Esophagus squamous epithelium (tissue), 5 donors: ENCODE data around the gene CDK5RAP2. TPM values are rescaled to one million over a fixed set of nuclear protein-coding genes. Genes with fewer than 3 reads are reported as not detected.

Experiments used
- DNase-seq: peaks from one replicate; lab custom pipeline; 2025; lab: John Stamatoyannopoulos, UW
- H3K27ac ChIP-seq, 4 donors: fragments of 200-600 bp; sonication (generic); one replicate each; pipeline ENCODE4 v1.5.1; 2016 to 2019; ENCODE audit warnings: mild to moderate bottlenecking in 1 of 4
- H3K27me3 ChIP-seq, 4 donors: fragments of 200-600 bp; sonication (generic); 1 replicate in 3 of 4; 2 replicates in 1 of 4; pipeline versions ENCODE4 v1.5.1 to v1.6.0; 2017 to 2021; ENCODE audit warnings: antibody characterized with exemption in 1 of 4
- H3K36me3 ChIP-seq, 3 donors: fragments of 200-600 bp; sonication (generic); one replicate each; pipeline ENCODE4 v1.5.1; 2016 to 2019
- H3K4me1 ChIP-seq, 3 donors: fragments of 200-600 bp; sonication (generic); one replicate each; pipeline ENCODE4 v1.5.1; 2017 to 2019
- H3K4me3 ChIP-seq, 4 donors: fragments of 200-600 bp; sonication (generic); 1 replicate in 3 of 4; 2 replicates in 1 of 4; pipeline ENCODE4 v1.5.1; 2016 to 2019; ENCODE audit warnings: mild to moderate bottlenecking in 2 of 4, moderate library complexity in 1 of 4
- H3K9me3 ChIP-seq, 3 donors: fragments of 200-600 bp; sonication (generic); one replicate each; pipeline ENCODE4 v1.5.1; 2016 to 2019
- CTCF ChIP-seq, 6 experiments: fragments of 450-650 bp in 4 of 6; fragments of 200-600 bp in 2 of 6; sonication (generic) in 2 of 6; IDR thresholded peaks; one replicate each; pipeline ENCODE4 v1.5.1; 2016 to 2019; ENCODE audit warnings: antibody characterized with exemption in 6 of 6, mild to moderate bottlenecking in 4 of 6, moderate library complexity in 4 of 6
- POLR2A ChIP-seq, 4 donors: fragments of 450-650 bp; IDR thresholded peaks; one replicate each; pipeline ENCODE4 v1.6.1; 2017; ENCODE audit warnings: antibody characterized with exemption in 4 of 4, mild to moderate bottlenecking in 4 of 4, moderate library complexity in 3 of 4
- WGBS, 2 donors: methylation state at CpG; one replicate each; pipeline ENCODE4 v1.1.5; 2018; 5-methylcytosine and 5-hydroxymethylcytosine counted together
- intact Hi-C: fragments of 100-400 bp; cut with DNase I; formaldehyde crosslinking; loops from one replicate; pipeline ENCODE4 v1.15.0; 2022
- total RNA-seq, 4 donors: library from RNA; depleted of rRNA; stranded (reverse); fragments of >200 nt; gene quantifications; one replicate each; pipeline ENCODE4 v1.1.0, GENCODE V29; 2016
- donor health status: DM: yes; HTN: yes; CAD: no.

The CDK5RAP2 gene
- total RNA-seq, 4 donors from 2014 or later: 23.2 to 41.2 (median 33.8) TPM

GRCh38 chr9:120608421-120608820 lies 28.5 kb upstream of the CDK5RAP2 start:
- intact Hi-C loops: no loop called here
- TF ChIP-seq POLR2A (IDR thresholded peaks at IDR 0.05): no peak
- TF ChIP-seq CTCF (IDR thresholded peaks at IDR 0.05): no peak
- Histone ChIP-seq H3K27me3 (no peaks in the 10 kb centered on the region), H3K9me3 (no peaks in the 10 kb centered on the region), H3K27ac (no peak overlapping the region), H3K4me1 (no peaks in the 10 kb centered on the region), H3K4me3 (no peak overlapping the region), H3K36me3 (peaks cover 0 to 68% (median 0%) of the 10 kb centered on the region in 3 donors)
- DNase-seq: no peak

- H3K27me3 ChIP-seq: no peaks in the 10 kb centered on the region
- 87 to 91% methylated on average over 1 of the region's 1 CpG for WGBS, 2 donors
- peaks cover 0 to 43% (median 0%) of the 10 kb centered on the region in 3 donors for H3K36me3 ChIP-seq
- H3K4me1 ChIP-seq: no peaks in the 10 kb centered on the region
- no peak overlapping the region for H3K27ac ChIP-seq
- DNase-seq: no peak
- H3K9me3 ChIP-seq: no peaks in the 10 kb centered on the region
- TF ChIP-seq CTCF (IDR thresholded peaks at IDR 0.05) (no peak), POLR2A (IDR thresholded peaks at IDR 0.05) (no peak)
- intact Hi-C loops: no loop called here
- no peak overlapping the region for H3K4me3 ChIP-seq
These were observed 23.6 kb upstream of the CDK5RAP2 start for GRCh38 chr9:120603591-120603990.

GRCh38 chr9:120603010-120603409 lies 23.0 kb upstream of the CDK5RAP2 start:
- Histone ChIP-seq H3K4me1 (no peaks in the 10 kb centered on the region), H3K27ac (no peak overlapping the region), H3K9me3 (no peaks in the 10 kb centered on the region), H3K36me3 (peaks cover 0 to 39% (median 0%) of the 10 kb centered on the region in 3 donors), H3K27me3 (no peaks in the 10 kb centered on the region), H3K4me3 (no peak overlapping the region)
- intact Hi-C loops: no loop called here
- no peak for TF ChIP-seq CTCF (IDR thresholded peaks at IDR 0.05)
- no peak for TF ChIP-seq POLR2A (IDR thresholded peaks at IDR 0.05)
- 100% methylated on average over 1 of the region's 1 CpG for WGBS, 2 donors
- DNase-seq: no peak

- H3K4me3 ChIP-seq: no peak overlapping the region
- no peak for DNase-seq
- no peaks in the 10 kb centered on the region for H3K9me3 ChIP-seq
- H3K4me1 ChIP-seq: no peaks in the 10 kb centered on the region
- intact Hi-C loops: no loop called here
- H3K27me3 ChIP-seq: no peaks in the 10 kb centered on the region
- no peaks in the 10 kb centered on the region for H3K36me3 ChIP-seq
- no peak for TF ChIP-seq CTCF (IDR thresholded peaks at IDR 0.05)
- TF ChIP-seq POLR2A (IDR thresholded peaks at IDR 0.05): no peak
- no peak overlapping the region for H3K27ac ChIP-seq
- 47 to 54% methylated on average over 2 of the region's 2 CpGs for WGBS, 2 donors
These were observed 13.9 kb upstream of the CDK5RAP2 start for GRCh38 chr9:120593955-120594277.

GRCh38 chr9:120593250-120593954 lies 13.4 kb upstream of the CDK5RAP2 start:
- Histone ChIP-seq H3K4me1 (no peaks in the 10 kb centered on the region), H3K27ac (no peak overlapping the region), H3K27me3 (no peaks in the 10 kb centered on the region), H3K36me3 (no peaks in the 10 kb centered on the region), H3K4me3 (no peak overlapping the region), H3K9me3 (no peaks in the 10 kb centered on the region)
- no peak for TF ChIP-seq CTCF (IDR thresholded peaks at IDR 0.05)
- no peak for TF ChIP-seq POLR2A (IDR thresholded peaks at IDR 0.05)
- no peak for DNase-seq
- intact Hi-C loops: no loop called here
- 87 to 93% methylated on average over 5 of the region's 5 CpGs for WGBS, 2 donors
